Ovary (tissue), 3 donors: ENCODE measurements around the gene FDX1.

Experiments
- CTCF ChIP-seq, 3 donors: fragments of 450-650 bp in 2 of 3; fragments of 200-600 bp in 1 of 3; IDR thresholded peaks; one replicate each; pipeline versions ENCODE4 v1.5.1 to v1.8.0; 2016 to 2022; ENCODE audit warnings: antibody characterized with exemption in 3 of 3, mild to moderate bottlenecking in 1 of 3
- EP300 ChIP-seq: sonication (generic); formaldehyde crosslinking; IDR thresholded peaks from one replicate; pipeline ENCODE4 v1.6.1; 2017; ENCODE audit warnings: antibody characterized with exemption
- POLR2A ChIP-seq: fragments of 450-650 bp; IDR thresholded peaks from one replicate; pipeline ENCODE4 v1.6.1; 2017; ENCODE audit warnings: antibody characterized with exemption, mild to moderate bottlenecking, moderate library complexity
- donor health status: DM: no; HTN: no; CAD: no.

DNA sequence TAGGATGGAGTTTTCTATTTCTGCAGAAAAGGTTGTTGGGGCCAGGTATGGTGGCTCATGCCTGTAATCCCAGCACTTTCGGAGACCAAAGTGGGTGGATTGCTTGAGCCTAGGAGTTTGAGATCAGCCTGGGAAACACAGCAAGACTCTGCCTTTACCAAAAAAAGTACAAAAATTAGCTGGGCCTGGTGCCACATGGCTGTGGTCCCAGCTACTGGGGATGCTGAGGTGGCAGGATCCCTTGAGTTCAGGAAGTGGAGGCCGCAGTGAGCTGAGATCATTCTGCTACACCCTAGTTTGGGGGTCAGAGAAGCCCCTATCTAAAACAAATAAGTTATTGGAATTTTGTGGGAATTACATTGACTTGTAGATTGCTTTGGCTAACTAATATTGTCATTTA lies 71.7 kb downstream of the FDX1 start:
- TF ChIP-seq CTCF (IDR thresholded peaks at IDR 0.05) (no peak), POLR2A (no peak), EP300 (no peak)
